GM18909 (cell line): ENCODE data around the gene TPM4.
"Not testable (repeated sequence)": the region's sequence is repeated elsewhere in the genome, so short reads cannot be mapped to it uniquely, and the experiment has no call there.

Source experiments
- ATAC-seq: cut with Tn5 transposase; IDR thresholded peaks from one replicate; pipeline ENCODE4 v1.9.1; 2021; ENCODE audit warnings: mild to moderate bottlenecking; ENCODE audit not compliant: unreplicated experiment, poor library complexity

Gene TPM4

GRCh38 chr19:16094360-16095070 lies 18.2 kb downstream of the TPM4 start:
- no peak for ATAC-seq

DNA sequence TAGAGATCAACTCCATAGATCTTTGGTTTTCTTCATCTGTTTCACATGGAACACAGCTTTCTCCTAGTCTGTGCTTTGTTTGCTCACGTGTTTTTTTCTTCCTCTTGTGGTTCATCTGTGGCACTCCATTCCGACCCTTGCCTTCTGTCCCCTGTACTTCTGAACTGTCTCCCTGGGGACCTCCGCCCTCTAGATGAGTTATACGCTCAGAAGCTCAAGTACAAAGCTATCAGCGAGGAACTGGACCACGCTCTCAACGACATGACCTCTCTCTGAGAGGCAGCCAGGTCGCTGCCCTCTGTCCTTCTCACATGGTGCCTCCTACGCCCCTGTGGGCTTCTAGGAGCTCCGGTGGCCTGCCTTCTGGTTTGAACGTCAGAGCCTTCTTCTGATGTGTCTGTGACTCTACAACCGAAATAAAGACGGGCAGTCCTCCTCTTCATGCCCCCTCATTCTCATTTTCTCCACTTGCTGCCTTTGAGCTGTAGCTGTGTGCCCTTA lies 18.8 kb downstream of the TPM4 start:
- no peak for ATAC-seq

GRCh38 chr19:16096280-16096855 lies 20.1 kb downstream of the TPM4 start:
- no peak for ATAC-seq

DNA sequence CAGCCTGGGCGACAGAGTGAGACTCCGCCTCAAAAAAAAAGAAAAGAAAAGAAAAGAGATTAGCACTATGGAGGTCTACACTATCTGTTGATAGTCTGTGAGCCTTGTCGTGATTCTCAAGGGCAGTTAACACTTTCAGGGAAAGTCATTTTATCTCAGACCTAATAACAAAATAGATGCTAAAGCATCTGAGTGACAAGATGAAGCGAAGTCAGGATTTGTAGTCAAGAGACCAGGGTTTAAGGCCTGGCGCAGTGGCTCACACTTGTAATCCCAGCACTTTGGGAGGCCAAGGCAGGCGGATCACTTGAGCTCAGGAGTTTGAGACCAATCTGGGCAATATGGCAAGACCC lies 22.1 kb downstream of the TPM4 start:
- no peak for ATAC-seq

DNA sequence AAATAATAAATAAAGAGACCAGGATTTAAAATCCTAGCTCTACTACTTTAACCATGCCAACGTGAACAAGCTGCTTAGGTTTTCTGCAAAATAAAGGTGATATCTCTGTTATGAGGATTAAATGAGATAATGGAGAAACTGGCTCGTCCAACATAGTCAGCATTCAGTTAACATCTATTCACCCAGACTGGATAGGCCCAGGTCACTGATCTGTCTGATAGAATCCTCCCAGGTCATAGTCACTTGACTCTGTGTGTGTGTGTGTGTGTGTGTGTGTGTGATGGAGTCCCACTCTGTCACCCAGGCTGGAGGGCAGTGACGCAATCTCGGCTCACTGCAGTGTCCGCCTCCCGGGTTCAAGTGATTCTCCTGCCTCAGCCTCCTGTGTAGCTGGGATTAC lies 22.5 kb downstream of the TPM4 start:
- ATAC-seq = no peak

DNA sequence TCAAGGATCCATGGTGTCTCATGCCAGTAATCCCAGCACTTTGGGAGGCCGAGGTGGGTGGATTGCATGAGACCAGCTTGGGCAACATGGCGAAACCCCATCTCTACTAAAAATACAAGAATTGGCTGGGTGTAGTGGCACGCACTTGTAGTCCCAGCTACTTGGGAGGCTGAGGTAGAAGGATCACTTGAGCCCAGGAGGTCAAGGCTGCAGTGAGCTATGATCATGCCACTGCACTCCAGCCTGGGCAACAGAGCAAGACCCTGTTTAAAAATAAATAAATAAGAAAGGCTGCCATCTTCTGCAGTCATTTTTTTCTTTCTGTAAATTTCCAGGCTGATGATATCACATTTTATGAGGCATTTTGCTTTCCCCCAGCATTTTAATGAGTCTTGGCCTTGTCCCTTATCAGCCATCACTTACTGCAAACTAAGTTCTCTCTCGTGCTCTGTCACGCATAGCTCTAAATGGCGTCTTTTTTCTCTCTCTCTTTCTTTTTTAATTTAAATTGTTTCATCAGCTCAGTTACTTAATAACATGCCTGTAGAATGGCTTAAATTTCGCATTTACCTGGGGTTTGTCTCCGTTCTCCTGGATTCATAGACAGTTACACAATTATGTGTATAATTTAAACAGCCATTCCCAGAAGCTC lies 23.1 kb downstream of the TPM4 start:
- not testable (repeated sequence) for ATAC-seq

- no peak for ATAC-seq
Measured at GRCh38 chr19:16100524-16100923, 24.2 kb downstream of the TPM4 start.

GRCh38 chr19:16104722-16105121 lies 28.4 kb downstream of the TPM4 start:
- ATAC-seq = no peak

GRCh38 chr19:16106121-16106520 lies 29.8 kb downstream of the TPM4 start:
- no peak for ATAC-seq

- ATAC-seq = peak; percentile 87
Measured at GRCh38 chr19:16111160-16111908, 35.0 kb downstream of the TPM4 start, which contains the start of gene RAB8A. RAB8A (plus strand) TSS chr19:16111889; CDS start chr19:16111902, 13 bp downstream.

DNA sequence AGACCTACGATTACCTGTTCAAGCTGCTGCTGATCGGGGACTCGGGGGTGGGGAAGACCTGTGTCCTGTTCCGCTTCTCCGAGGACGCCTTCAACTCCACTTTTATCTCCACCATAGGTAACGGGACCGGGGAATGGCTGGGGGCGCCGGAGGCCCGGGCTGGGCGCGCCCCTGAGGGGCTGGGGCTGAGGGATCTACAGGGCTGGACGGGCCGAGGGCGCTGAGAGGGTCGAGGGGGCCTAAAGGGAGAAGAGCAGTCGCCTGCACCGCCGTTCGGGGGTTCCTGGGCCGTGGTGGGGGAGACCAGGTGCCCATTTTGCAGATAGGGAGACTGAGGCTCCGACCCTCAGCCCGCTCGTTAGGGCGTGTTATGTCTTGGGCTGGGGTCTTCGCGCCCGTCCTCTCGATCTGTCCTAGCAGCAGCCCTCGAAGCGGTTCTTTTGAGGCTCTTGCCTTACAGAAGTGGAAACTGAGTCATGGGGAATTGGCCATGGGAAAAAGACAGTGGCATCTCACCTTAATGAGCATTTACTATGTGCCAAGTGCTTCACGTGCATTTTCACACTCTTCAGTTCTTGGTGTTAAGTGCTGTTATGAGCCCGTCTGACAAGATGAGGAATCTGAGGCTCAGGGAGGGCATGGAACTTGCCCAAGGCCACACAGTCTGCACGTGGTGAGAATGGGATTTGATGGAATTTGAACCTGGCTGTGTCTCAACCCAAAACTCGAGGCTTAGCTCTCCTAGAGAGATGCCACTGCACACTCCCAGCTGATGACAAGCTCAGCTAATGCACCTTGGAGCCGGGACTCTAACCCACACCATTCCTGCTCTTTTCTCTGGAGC lies 35.8 kb downstream of the TPM4 start:
- ATAC-seq = peak; percentile 3

DNA sequence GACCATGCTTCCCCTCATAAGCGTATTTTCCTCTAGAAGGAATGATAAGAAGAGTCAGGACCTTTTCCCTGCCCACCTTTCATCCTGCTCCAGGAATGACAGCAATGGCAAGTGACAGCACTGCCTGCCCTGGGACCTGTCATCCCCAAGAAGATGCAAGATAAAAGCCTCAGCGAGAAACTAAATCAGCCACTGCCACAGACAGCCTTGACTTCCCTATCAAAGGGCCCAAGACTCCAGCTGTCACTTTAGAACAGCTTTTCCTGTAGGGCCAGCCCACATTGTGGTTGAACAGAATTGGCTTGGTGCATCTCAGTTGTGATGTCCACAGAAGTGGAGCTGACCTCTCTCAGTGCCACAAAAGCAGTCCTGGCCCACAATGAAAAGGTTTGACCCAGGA lies 36.5 kb downstream of the TPM4 start:
- no peak for ATAC-seq

DNA sequence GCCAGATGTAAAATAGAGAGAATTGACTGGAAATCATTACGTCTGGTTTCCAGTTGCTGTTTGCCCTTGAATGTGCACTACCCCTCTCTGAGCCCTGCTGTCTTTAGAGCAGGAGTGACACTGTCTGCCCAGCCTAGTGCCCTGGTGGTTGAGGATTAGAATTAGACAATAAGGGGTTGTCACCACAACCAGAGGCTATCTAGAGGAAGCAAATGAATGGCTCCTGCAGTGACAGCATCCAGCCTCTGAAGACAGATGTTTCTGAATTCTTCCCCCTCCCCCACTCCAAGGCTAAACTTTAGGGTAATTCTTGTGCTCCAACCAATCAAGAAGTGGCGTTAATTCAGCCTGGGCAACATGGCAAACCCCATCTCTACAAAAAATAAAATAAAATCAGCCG lies 37.4 kb downstream of the TPM4 start:
- ATAC-seq = no peak

GRCh38 chr19:16115301-16116039 lies 39.2 kb downstream of the TPM4 start:
- ATAC-seq = no peak

DNA sequence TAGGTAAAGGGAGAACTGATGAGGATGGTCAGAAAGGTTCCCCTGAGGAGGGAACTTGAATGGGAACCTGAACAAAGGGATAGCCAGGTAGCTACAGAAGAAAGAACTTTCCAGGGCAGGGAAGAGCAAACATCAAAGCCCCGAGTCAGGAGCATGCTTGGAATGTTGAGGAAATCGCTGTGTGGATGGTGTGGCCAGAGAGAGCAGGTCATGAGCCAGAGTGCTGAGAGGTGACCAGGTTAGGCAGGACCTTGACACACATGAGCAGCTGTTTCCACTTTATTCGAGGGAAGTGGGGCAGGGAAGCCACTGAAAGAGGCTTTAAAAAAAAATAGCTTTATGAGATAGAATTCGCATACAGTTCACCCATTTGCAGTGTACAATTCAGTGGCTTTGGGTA lies 39.8 kb downstream of the TPM4 start:
- ATAC-seq = no peak

- ATAC-seq = no peak
Measured at GRCh38 chr19:16117594-16118033, 41.3 kb downstream of the TPM4 start.

DNA sequence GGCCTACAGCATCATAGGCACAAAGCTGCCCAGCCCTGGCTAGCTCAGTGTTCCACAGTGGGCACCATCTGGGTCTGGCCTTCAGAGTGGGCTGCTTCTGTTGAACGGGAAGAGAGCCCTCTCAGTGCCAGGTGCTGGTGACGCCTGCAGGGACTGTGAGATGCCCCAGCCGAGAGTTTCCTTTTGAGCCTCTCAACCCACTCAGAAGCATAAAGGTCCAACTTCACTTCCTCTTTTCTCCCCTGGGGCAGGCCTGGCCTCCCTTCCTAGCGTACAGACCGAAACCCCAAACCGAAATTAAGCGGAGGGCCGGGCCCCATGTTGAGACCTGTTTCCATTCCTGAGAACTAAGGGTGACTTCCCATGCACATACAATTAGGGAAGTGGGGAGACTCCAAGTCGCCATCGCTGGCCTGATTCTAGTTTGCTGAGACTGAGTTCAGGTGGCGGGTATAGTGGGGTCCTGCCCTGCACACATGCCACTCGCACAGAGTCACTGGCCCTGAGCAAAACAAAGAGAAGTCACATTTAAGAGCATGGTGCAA lies 42.3 kb downstream of the TPM4 start:
- ATAC-seq = peak; percentile 75

GRCh38 chr19:16119075-16119857 lies 43.0 kb downstream of the TPM4 start:
- ATAC-seq = not testable (repeated sequence)
